ENCODE data around the gene MLH1.
"Not testable (repeated sequence)": the region's sequence is repeated elsewhere in the genome, so short reads cannot be mapped to it uniquely, and the experiment has no call there.

Gene MLH1

GRCh38 chr3:37031096-37031682 lies 37.9 kb downstream of the MLH1 start:
- Histone ChIP-seq H3K27ac (ENCODE audit: low read depth, low read length) (no peak overlapping the region), H3K4me1 (ENCODE audit: control insufficient read depth in 1 of 2, insufficient read depth in 2 of 2, low read length in 2 of 2) (no peaks in the 10 kb centered on the region), H3K36me3 (ENCODE audit: control insufficient read depth in 1 of 2, insufficient read depth in 2 of 2, low read length in 2 of 2) (peaks cover 22 to 76% of the 10 kb centered on the region in 2 donors), H3K9ac (ENCODE audit: low read depth in 1 of 2, low read length in 2 of 2) (no peak overlapping the region), H3K27me3 (ENCODE audit: control insufficient read depth in 1 of 2, insufficient read depth in 2 of 2, low read length in 2 of 2) (no peaks in the 10 kb centered on the region), H3K9me3 (ENCODE audit: control insufficient read depth in 1 of 2, low read length in 2 of 2) (peaks cover 2 to 3% of the 10 kb centered on the region in 2 donors), H3K4me3 (ENCODE audit: low read depth in 1 of 2, low read length in 2 of 2) (no peak overlapping the region)

GRCh38 chr3:37032961-37033360 lies 39.6 kb downstream of the MLH1 start:
- H3K27ac ChIP-seq (ENCODE audit: low read depth, low read length), result no peak overlapping the region
- peaks cover 4 to 11% of the 10 kb centered on the region in 2 donors for H3K9me3 ChIP-seq (ENCODE audit: control insufficient read depth in 1 of 2, low read length in 2 of 2)
- no peak overlapping the region for H3K9ac ChIP-seq (ENCODE audit: low read depth in 1 of 2, low read length in 2 of 2)
- H3K27me3 ChIP-seq (ENCODE audit: control insufficient read depth in 1 of 2, insufficient read depth in 2 of 2, low read length in 2 of 2), result no peaks in the 10 kb centered on the region
- H3K4me1 ChIP-seq (ENCODE audit: control insufficient read depth in 1 of 2, insufficient read depth in 2 of 2, low read length in 2 of 2), result no peaks in the 10 kb centered on the region
- peaks cover 18 to 69% of the 10 kb centered on the region in 2 donors for H3K36me3 ChIP-seq (ENCODE audit: control insufficient read depth in 1 of 2, insufficient read depth in 2 of 2, low read length in 2 of 2)
- H3K4me3 ChIP-seq (ENCODE audit: low read depth in 1 of 2, low read length in 2 of 2), result no peak overlapping the region

GRCh38 chr3:37037352-37037751 lies 44.0 kb downstream of the MLH1 start:
- peaks cover 19 to 63% of the 10 kb centered on the region in 2 donors for H3K36me3 ChIP-seq (ENCODE audit: control insufficient read depth in 1 of 2, insufficient read depth in 2 of 2, low read length in 2 of 2)
- peaks cover 4 to 11% of the 10 kb centered on the region in 2 donors for H3K9me3 ChIP-seq (ENCODE audit: control insufficient read depth in 1 of 2, low read length in 2 of 2)
- H3K27me3 ChIP-seq (ENCODE audit: control insufficient read depth in 1 of 2, insufficient read depth in 2 of 2, low read length in 2 of 2), result no peaks in the 10 kb centered on the region
- no peak overlapping the region for H3K9ac ChIP-seq (ENCODE audit: low read depth in 1 of 2, low read length in 2 of 2)
- no peaks in the 10 kb centered on the region for H3K4me1 ChIP-seq (ENCODE audit: control insufficient read depth in 1 of 2, insufficient read depth in 2 of 2, low read length in 2 of 2)
- no peak overlapping the region for H3K4me3 ChIP-seq (ENCODE audit: low read depth in 1 of 2, low read length in 2 of 2)
- H3K27ac ChIP-seq (ENCODE audit: low read depth, low read length), result no peak overlapping the region

GRCh38 chr3:37039161-37039846 lies 46.0 kb downstream of the MLH1 start:
- H3K27me3 ChIP-seq (ENCODE audit: control insufficient read depth in 1 of 2, insufficient read depth in 2 of 2, low read length in 2 of 2), result no peaks in the 10 kb centered on the region
- no peaks in the 10 kb centered on the region for H3K4me1 ChIP-seq (ENCODE audit: control insufficient read depth in 1 of 2, insufficient read depth in 2 of 2, low read length in 2 of 2)
- no peak overlapping the region for H3K27ac ChIP-seq (ENCODE audit: low read depth, low read length)
- peaks cover 4 to 11% of the 10 kb centered on the region in 2 donors for H3K9me3 ChIP-seq (ENCODE audit: control insufficient read depth in 1 of 2, low read length in 2 of 2)
- no peak overlapping the region for H3K9ac ChIP-seq (ENCODE audit: low read depth in 1 of 2, low read length in 2 of 2)
- H3K4me3 ChIP-seq (ENCODE audit: low read depth in 1 of 2, low read length in 2 of 2), result no peak overlapping the region
- H3K36me3 ChIP-seq (ENCODE audit: control insufficient read depth in 1 of 2, insufficient read depth in 2 of 2, low read length in 2 of 2), result peaks cover 19 to 54% of the 10 kb centered on the region in 2 donors

GRCh38 chr3:37040231-37040630 lies 46.9 kb downstream of the MLH1 start:
- Histone ChIP-seq H3K27ac (ENCODE audit: low read depth, low read length) (no peak overlapping the region), H3K4me1 (ENCODE audit: control insufficient read depth in 1 of 2, insufficient read depth in 2 of 2, low read length in 2 of 2) (no peaks in the 10 kb centered on the region), H3K9ac (ENCODE audit: low read depth in 1 of 2, low read length in 2 of 2) (no peak overlapping the region), H3K27me3 (ENCODE audit: control insufficient read depth in 1 of 2, insufficient read depth in 2 of 2, low read length in 2 of 2) (no peaks in the 10 kb centered on the region), H3K36me3 (ENCODE audit: control insufficient read depth in 1 of 2, insufficient read depth in 2 of 2, low read length in 2 of 2) (peaks cover 19 to 53% of the 10 kb centered on the region in 2 donors), H3K4me3 (ENCODE audit: low read depth in 1 of 2, low read length in 2 of 2) (no peak overlapping the region), H3K9me3 (ENCODE audit: control insufficient read depth in 1 of 2, low read length in 2 of 2) (peaks cover 4 to 11% of the 10 kb centered on the region in 2 donors)

- no peaks in the 10 kb centered on the region for H3K27me3 ChIP-seq (ENCODE audit: control insufficient read depth in 1 of 2, insufficient read depth in 2 of 2, low read length in 2 of 2)
- peaks cover 0 to 3% of the 10 kb centered on the region in 2 donors for H3K9me3 ChIP-seq (ENCODE audit: control insufficient read depth in 1 of 2, low read length in 2 of 2)
- no peaks in the 10 kb centered on the region for H3K4me1 ChIP-seq (ENCODE audit: control insufficient read depth in 1 of 2, insufficient read depth in 2 of 2, low read length in 2 of 2)
- H3K27ac ChIP-seq (ENCODE audit: low read depth, low read length), result no peak overlapping the region
- no peak overlapping the region for H3K9ac ChIP-seq (ENCODE audit: low read depth in 1 of 2, low read length in 2 of 2)
- H3K36me3 ChIP-seq (ENCODE audit: control insufficient read depth in 1 of 2, insufficient read depth in 2 of 2, low read length in 2 of 2), result peaks cover 16 to 44% of the 10 kb centered on the region in 2 donors
- H3K4me3 ChIP-seq (ENCODE audit: low read depth in 1 of 2, low read length in 2 of 2), result no peak overlapping the region
Observed at GRCh38 chr3:37041546-37042195, 48.4 kb downstream of the MLH1 start.

GRCh38 chr3:37042712-37043111 lies 49.4 kb downstream of the MLH1 start:
- not testable (repeated sequence) for H3K9ac ChIP-seq (ENCODE audit: low read depth in 1 of 2, low read length in 2 of 2); H3K27ac ChIP-seq (ENCODE audit: low read depth, low read length); H3K27me3 ChIP-seq (ENCODE audit: control insufficient read depth in 1 of 2, insufficient read depth in 2 of 2, low read length in 2 of 2); H3K4me1 ChIP-seq (ENCODE audit: control insufficient read depth in 1 of 2, insufficient read depth in 2 of 2, low read length in 2 of 2); H3K9me3 ChIP-seq (ENCODE audit: control insufficient read depth in 1 of 2, low read length in 2 of 2); H3K4me3 ChIP-seq (ENCODE audit: low read depth in 1 of 2, low read length in 2 of 2)
- H3K36me3 ChIP-seq (ENCODE audit: control insufficient read depth in 1 of 2, insufficient read depth in 2 of 2, low read length in 2 of 2), result peaks cover 24 to 50% of the 10 kb centered on the region in 2 donors

- Histone ChIP-seq H3K36me3 (ENCODE audit: control insufficient read depth in 1 of 2, insufficient read depth in 2 of 2, low read length in 2 of 2) (peaks cover 47 to 71% of the 10 kb centered on the region in 2 donors), H3K27ac (ENCODE audit: low read depth, low read length) (no peak overlapping the region), H3K4me1 (ENCODE audit: control insufficient read depth in 1 of 2, insufficient read depth in 2 of 2, low read length in 2 of 2) (no peaks in the 10 kb centered on the region)
Observed at GRCh38 chr3:37050282-37050681, 57.0 kb downstream of the MLH1 start.

GRCh38 chr3:37052860-37053259 lies 59.5 kb downstream of the MLH1 start:
- no peak overlapping the region for H3K4me3 ChIP-seq (ENCODE audit: low read depth in 1 of 2, low read length in 2 of 2)
- H3K9ac ChIP-seq (ENCODE audit: low read depth in 1 of 2, low read length in 2 of 2), result no peak overlapping the region
- H3K27ac ChIP-seq (ENCODE audit: low read depth, low read length), result no peak overlapping the region
- H3K36me3 ChIP-seq (ENCODE audit: control insufficient read depth in 1 of 2, insufficient read depth in 2 of 2, low read length in 2 of 2), result peaks cover 54 to 83% of the 10 kb centered on the region in 2 donors
- no peaks in the 10 kb centered on the region for H3K27me3 ChIP-seq (ENCODE audit: control insufficient read depth in 1 of 2, insufficient read depth in 2 of 2, low read length in 2 of 2)
- H3K9me3 ChIP-seq (ENCODE audit: control insufficient read depth in 1 of 2, low read length in 2 of 2), result no peaks in the 10 kb centered on the region
- no peaks in the 10 kb centered on the region for H3K4me1 ChIP-seq (ENCODE audit: control insufficient read depth in 1 of 2, insufficient read depth in 2 of 2, low read length in 2 of 2)

More at GRCh38 chr3:37050282-37050681, 57.0 kb downstream of the MLH1 start:
- H3K9ac ChIP-seq (ENCODE audit: low read depth in 1 of 2, low read length in 2 of 2), result no peak overlapping the region
- no peaks in the 10 kb centered on the region for H3K27me3 ChIP-seq (ENCODE audit: control insufficient read depth in 1 of 2, insufficient read depth in 2 of 2, low read length in 2 of 2)
- no peaks in the 10 kb centered on the region for H3K9me3 ChIP-seq (ENCODE audit: control insufficient read depth in 1 of 2, low read length in 2 of 2)
- H3K4me3 ChIP-seq (ENCODE audit: low read depth in 1 of 2, low read length in 2 of 2), result no peak overlapping the region

GRCh38 chr3:37053337-37053736 lies 60.0 kb downstream of the MLH1 start:
- Histone ChIP-seq H3K9ac (ENCODE audit: low read depth in 1 of 2, low read length in 2 of 2) (no peak overlapping the region), H3K27ac (ENCODE audit: low read depth, low read length) (no peak overlapping the region), H3K36me3 (ENCODE audit: control insufficient read depth in 1 of 2, insufficient read depth in 2 of 2, low read length in 2 of 2) (peaks cover 54 to 83% of the 10 kb centered on the region in 2 donors), H3K4me3 (ENCODE audit: low read depth in 1 of 2, low read length in 2 of 2) (no peak overlapping the region), H3K9me3 (ENCODE audit: control insufficient read depth in 1 of 2, low read length in 2 of 2) (no peaks in the 10 kb centered on the region), H3K27me3 (ENCODE audit: control insufficient read depth in 1 of 2, insufficient read depth in 2 of 2, low read length in 2 of 2) (no peaks in the 10 kb centered on the region), H3K4me1 (ENCODE audit: control insufficient read depth in 1 of 2, insufficient read depth in 2 of 2, low read length in 2 of 2) (no peaks in the 10 kb centered on the region)
